Keratinocyte (primary cell): ENCODE measurements around the gene CLCN7. TPM values are rescaled to one million over a fixed set of nuclear protein-coding genes. Genes with fewer than 3 reads are reported as not detected.

ENCODE experiments used
- DNase-seq: peaks from one replicate; pipeline ENCODE4 v3.0.0-alpha.2; 2011; ENCODE audit warnings: low read depth, missing footprints, low spot score
- FAIRE-seq: peaks from 2 replicates; lab custom pipeline; 2011; peaks lifted over from hg19 to GRCh38; lab: Jason Lieb, UNC
- H2AFZ ChIP-seq: 2 replicates; pipeline ENCODE4 v1.6.0; 2012; ENCODE audit warnings: low read length, control low read depth, inconsistent platforms; ENCODE audit not compliant: control insufficient read depth
- H3K27ac ChIP-seq: 2 replicates; pipeline ENCODE4 v1.5.1; 2011; ENCODE audit warnings: low read length; ENCODE audit not compliant: control insufficient read depth, insufficient read depth
- H3K27me3 ChIP-seq: 3 replicates; pipeline ENCODE4 v1.6.0; 2011; ENCODE audit warnings: low read length; ENCODE audit not compliant: control insufficient read depth, insufficient read depth; ENCODE audit errors: extremely low read depth
- H3K36me3 ChIP-seq, 2 experiments: 2 replicates in 1 of 2; 3 replicates in 1 of 2; pipeline ENCODE4 v1.5.1; 2011; ENCODE audit warnings: low read length in 2 of 2, mild to moderate bottlenecking in 1 of 2; ENCODE audit not compliant: control insufficient read depth in 2 of 2, insufficient read depth in 2 of 2; ENCODE audit errors: extremely low read depth in 1 of 2
- H3K4me1 ChIP-seq: 3 replicates; pipeline ENCODE4 v1.5.1; 2011; ENCODE audit warnings: low read length; ENCODE audit not compliant: control insufficient read depth, insufficient read depth; ENCODE audit errors: extremely low read depth
- H3K4me2 ChIP-seq: 3 replicates; pipeline ENCODE4 v1.6.0; 2011; ENCODE audit warnings: low read depth, low read length; ENCODE audit not compliant: control insufficient read depth, insufficient read depth; ENCODE audit errors: extremely low read depth
- H3K4me3 ChIP-seq, 3 experiments: fragments of 200-600 bp in 1 of 3; sonication (generic) in 1 of 3; 2 replicates in 2 of 3; 3 replicates in 1 of 3; pipeline ENCODE4 v1.5.1; 2011 to 2016; ENCODE audit warnings: low read length in 3 of 3, mild to moderate bottlenecking in 3 of 3, control low read depth in 2 of 3, inconsistent platforms in 1 of 3, low read depth in 1 of 3, mixed read lengths in 1 of 3, mixed run types in 1 of 3, moderate library complexity in 1 of 3; ENCODE audit not compliant: control insufficient read depth in 2 of 3, insufficient read depth in 2 of 3; ENCODE audit errors: extremely low read depth in 1 of 3
- H3K79me2 ChIP-seq: 2 replicates; pipeline ENCODE4 v1.6.0; 2012; ENCODE audit warnings: low read length; ENCODE audit not compliant: control insufficient read depth, insufficient read depth
- H3K9ac ChIP-seq: 3 replicates; pipeline ENCODE4 v1.6.0; 2011; ENCODE audit warnings: low read length; ENCODE audit not compliant: control insufficient read depth, insufficient read depth; ENCODE audit errors: extremely low read depth
- H3K9me1 ChIP-seq: 3 replicates; pipeline ENCODE4 v1.6.0; 2011; ENCODE audit warnings: low read length; ENCODE audit not compliant: control insufficient read depth, insufficient read depth; ENCODE audit errors: extremely low read depth
- H3K9me3 ChIP-seq: 2 replicates; pipeline ENCODE4 v1.5.1; 2012; ENCODE audit warnings: low read depth, low read length; ENCODE audit not compliant: control insufficient read depth
- H4K20me1 ChIP-seq: 3 replicates; pipeline ENCODE4 v1.6.0; 2011; ENCODE audit warnings: low read length; ENCODE audit not compliant: control insufficient read depth, insufficient read depth; ENCODE audit errors: extremely low read depth
- EZH2 ChIP-seq: IDR thresholded peaks from one replicate; pipeline ENCODE4 v1.6.1; 2012; ENCODE audit warnings: inconsistent platforms, mild to moderate bottlenecking, low read length, moderate library complexity
- dilution Hi-C: fragments of 300-500 bp; cut with MboI; formaldehyde crosslinking; loops from one replicate; pipeline ENCODE4 v1.7.0; 2020; ENCODE audit warnings: low sequenced_read_pairs; ENCODE audit not compliant: extremely low pct_ligation_motif_present
- polyA plus RNA-seq, 5 experiments: library from polyadenylated mRNA; depleted of rRNA in 3 of 5; stranded (reverse) in 3 of 5; stranded (forward) in 1 of 5; unstranded in 1 of 5; fragments of >200 nt; gene quantifications; 1 replicate in 1 of 5; 2 replicates in 3 of 5; 3 replicates in 1 of 5; pipeline versions ENCODE4 v1.2.1 to v1.2.3, GENCODE V29; 2011 to 2012; ENCODE audit warnings: missing spikeins in 2 of 5, low read depth in 1 of 5, low replicate concordance in 1 of 5
- TF ChIP-seq, protein P1 (sequence below), 3 experiments: IDR thresholded peaks in 1 of 3; conservative IDR thresholded peaks in 1 of 3; optimal IDR thresholded peaks in 1 of 3; 2 replicates in 2 of 3; 3 replicates in 1 of 3; pipeline versions ENCODE3 to v1.5.1; 2011; ENCODE audit warnings: low read length in 3 of 3, mild to moderate bottlenecking in 3 of 3, moderate library complexity in 2 of 3, control low read depth in 1 of 3, inconsistent platforms in 1 of 3; ENCODE audit not compliant: insufficient read depth in 2 of 3; ENCODE audit errors: extremely low read depth in 1 of 3

Gene CLCN7
- polyA plus RNA-seq, 1 donor (not counting 4 experiments of a cell fraction or from before 2014, with no cell fraction given), result 13.3 TPM

DNA sequence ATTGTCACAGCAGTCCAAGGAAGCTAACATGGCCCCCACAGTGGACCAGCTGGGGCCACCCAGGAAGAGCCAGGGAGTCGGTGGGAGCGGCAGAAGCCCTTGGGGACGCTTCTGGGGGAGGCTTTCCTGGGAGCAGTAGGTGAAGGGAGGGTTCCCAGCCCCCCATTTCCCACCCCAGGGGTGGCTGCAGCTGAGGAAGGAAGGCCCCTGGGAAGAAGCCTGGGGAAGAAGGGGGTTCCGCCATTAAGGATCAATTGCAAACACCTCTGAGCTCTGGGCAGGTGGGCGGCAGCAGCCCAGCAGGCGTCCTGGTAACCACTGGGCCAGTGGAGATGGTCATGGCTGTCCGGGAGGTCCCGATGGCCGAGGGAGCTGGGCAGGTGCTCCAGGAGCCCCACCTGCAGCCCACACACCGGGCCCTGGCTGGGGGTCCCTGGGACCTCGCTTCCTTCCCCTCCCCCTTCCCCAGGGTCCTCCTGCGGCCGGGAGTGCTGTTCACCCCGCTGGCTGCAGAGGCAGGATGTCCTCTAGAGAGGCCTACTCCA lies 44.5 kb downstream of the CLCN7 start:
- no peak overlapping the region for H3K4me2 ChIP-seq
- no peaks in the 10 kb centered on the region for H3K79me2 ChIP-seq
- H4K20me1 ChIP-seq, result no peaks in the 10 kb centered on the region
- dilution Hi-C loops, result no loop called here
- no peak for DNase-seq
- FAIRE-seq, result no peak
- H3K4me3 ChIP-seq, result no peak overlapping the region
- no peaks in the 10 kb centered on the region for H3K9me1 ChIP-seq
- no peaks in the 10 kb centered on the region for H3K27me3 ChIP-seq
- H3K36me3 ChIP-seq, result no peaks in the 10 kb centered on the region
- H3K9me3 ChIP-seq, result no peaks in the 10 kb centered on the region
- H3K9ac ChIP-seq, result no peak overlapping the region
- no peak overlapping the region for H2AFZ ChIP-seq
- no peaks in the 10 kb centered on the region for H3K4me1 ChIP-seq
- TF ChIP-seq, protein P1, sequence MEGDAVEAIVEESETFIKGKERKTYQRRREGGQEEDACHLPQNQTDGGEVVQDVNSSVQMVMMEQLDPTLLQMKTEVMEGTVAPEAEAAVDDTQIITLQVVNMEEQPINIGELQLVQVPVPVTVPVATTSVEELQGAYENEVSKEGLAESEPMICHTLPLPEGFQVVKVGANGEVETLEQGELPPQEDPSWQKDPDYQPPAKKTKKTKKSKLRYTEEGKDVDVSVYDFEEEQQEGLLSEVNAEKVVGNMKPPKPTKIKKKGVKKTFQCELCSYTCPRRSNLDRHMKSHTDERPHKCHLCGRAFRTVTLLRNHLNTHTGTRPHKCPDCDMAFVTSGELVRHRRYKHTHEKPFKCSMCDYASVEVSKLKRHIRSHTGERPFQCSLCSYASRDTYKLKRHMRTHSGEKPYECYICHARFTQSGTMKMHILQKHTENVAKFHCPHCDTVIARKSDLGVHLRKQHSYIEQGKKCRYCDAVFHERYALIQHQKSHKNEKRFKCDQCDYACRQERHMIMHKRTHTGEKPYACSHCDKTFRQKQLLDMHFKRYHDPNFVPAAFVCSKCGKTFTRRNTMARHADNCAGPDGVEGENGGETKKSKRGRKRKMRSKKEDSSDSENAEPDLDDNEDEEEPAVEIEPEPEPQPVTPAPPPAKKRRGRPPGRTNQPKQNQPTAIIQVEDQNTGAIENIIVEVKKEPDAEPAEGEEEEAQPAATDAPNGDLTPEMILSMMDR (optimal IDR thresholded peaks at IDR 0.05 in 1 of 3, IDR thresholded peaks at IDR 0.05 in 1 of 3, conservative IDR thresholded peaks at IDR 0.05 in 1 of 3; ENCODE audit: extremely low read depth in 1 of 3, insufficient read depth in 2 of 3, low read length in 3 of 3), result no peak
- no peak overlapping the region for H3K27ac ChIP-seq

DNA sequence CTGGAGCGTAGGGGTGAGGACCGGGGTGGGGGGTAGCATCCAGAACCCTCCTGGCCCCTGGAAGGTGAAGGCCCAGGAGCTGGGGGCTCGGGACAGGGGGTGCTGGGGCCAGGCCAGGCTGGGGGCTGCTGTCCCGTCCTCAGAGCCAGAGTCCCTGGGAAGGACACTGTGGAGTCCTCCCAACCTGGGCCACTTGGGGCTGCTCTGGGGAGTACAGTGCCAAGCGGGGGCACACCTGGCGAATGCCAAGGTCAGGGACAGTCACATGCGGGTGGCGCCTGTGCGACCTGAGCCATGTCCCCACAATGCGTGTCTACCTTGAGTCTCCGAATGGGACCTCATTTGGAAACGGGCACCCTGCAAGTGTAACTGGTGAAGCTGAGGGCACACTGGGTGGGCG lies 45.2 kb downstream of the CLCN7 start:
- Histone ChIP-seq H3K36me3 (no peaks in the 10 kb centered on the region), H4K20me1 (no peaks in the 10 kb centered on the region), H3K9me1 (no peaks in the 10 kb centered on the region), H3K27ac (no peak overlapping the region), H3K4me2 (no peak overlapping the region), H3K27me3 (no peaks in the 10 kb centered on the region), H3K4me1 (no peaks in the 10 kb centered on the region), H3K9me3 (no peaks in the 10 kb centered on the region), H3K9ac (no peak overlapping the region), H2AFZ (no peak overlapping the region), H3K4me3 (no peak overlapping the region), H3K79me2 (no peaks in the 10 kb centered on the region)
- FAIRE-seq, result no peak
- TF ChIP-seq, protein P1 (optimal IDR thresholded peaks at IDR 0.05 in 1 of 3, IDR thresholded peaks at IDR 0.05 in 1 of 3, conservative IDR thresholded peaks at IDR 0.05 in 1 of 3; ENCODE audit: extremely low read depth in 1 of 3, insufficient read depth in 2 of 3, low read length in 3 of 3), result no peak
- no peak for TF ChIP-seq EZH2
- DNase-seq, result no peak
- dilution Hi-C loops, result no loop called here
